GM19238 (cell line): ENCODE measurements around the gene ADAMTS5.

ENCODE experiments used
- DNase-seq: peaks from one replicate; pipeline ENCODE4 v3.0.0; 2011; ENCODE audit warnings: low spot score; ENCODE audit not compliant: insufficient read length

ADAMTS5 gene

GRCh38 chr21:26967062-26967913, at the start of gene ADAMTS5:
Gene ADAMTS5 (minus strand): TSS chr21:26967088. CDS start chr21:26966391, 697 bp downstream.
- no peak for DNase-seq

GRCh38 chr21:27001526-27001925, 34.6 kb upstream of the ADAMTS5 start:
- no peak for DNase-seq

- no peak for DNase-seq
Measured at GRCh38 chr21:26983576-26983975, 16.7 kb upstream of the ADAMTS5 start.

- DNase-seq: no peak
Measured at GRCh38 chr21:26982767-26983166, 15.9 kb upstream of the ADAMTS5 start.

GRCh38 chr21:26977746-26978145, 10.9 kb upstream of the ADAMTS5 start:
- no peak for DNase-seq

- no peak for DNase-seq
Measured at GRCh38 chr21:26973226-26973625, 6.3 kb upstream of the ADAMTS5 start.

- no peak for DNase-seq
Measured at GRCh38 chr21:26972192-26972591, 5.3 kb upstream of the ADAMTS5 start.

- no peak for DNase-seq
Measured at GRCh38 chr21:26969971-26970725, 3.3 kb upstream of the ADAMTS5 start.

DNA sequence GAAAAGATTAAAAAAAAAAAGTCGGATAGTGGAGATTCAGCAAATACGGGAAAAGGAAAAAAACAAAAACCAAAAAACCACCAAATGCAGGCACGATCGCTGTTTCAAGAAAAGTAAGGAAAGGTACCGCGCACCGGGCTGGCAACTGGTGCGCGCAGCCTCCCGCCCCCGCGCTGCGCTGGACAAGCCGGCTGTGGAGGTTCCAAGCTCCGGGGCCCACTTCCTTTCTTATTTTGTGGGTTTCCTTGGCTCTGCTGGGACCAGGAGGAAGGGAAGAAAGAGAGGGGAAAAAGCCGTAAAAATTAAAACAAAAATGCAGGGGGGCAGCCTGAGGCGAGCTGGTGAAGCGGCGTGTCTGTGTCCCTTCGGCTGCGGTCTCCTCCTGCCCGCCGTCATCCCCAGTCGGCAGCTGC, 233 bp downstream of the ADAMTS5 start:
- DNase-seq: no peak

DNA sequence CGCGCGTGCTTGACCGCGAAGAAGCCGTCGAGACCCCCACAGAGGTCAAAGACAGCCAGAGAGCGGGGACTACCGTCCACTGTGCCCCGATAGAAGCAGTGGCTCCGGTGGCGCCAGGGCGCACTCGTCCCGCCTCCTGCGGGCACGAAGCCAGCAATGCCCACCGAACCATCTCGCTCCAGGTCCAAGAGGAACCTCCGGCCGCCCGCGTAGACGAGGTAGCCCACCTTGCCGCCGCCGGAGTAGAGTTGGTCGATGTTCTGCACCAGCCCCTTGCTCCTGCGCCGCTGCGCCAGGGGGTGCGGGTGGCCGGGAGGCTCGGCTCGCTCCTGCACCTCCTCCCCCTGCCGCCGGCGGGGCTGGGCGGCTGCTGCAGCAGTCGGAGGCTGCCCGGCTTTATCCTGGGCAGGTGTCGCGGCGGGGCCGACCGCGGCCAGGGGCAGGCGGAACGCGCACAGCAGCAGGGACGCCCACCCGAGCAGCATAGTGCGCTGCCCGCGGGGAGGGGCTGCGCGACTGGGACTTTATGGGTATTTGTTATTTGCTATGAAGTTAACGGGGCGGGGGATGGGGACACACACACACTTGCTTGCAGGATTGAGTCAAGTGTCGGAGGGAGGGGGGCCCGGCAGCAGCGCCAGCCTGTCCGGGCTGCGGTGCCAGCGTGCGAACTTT, 844 bp downstream of the ADAMTS5 start:
- DNase-seq: no peak

DNA sequence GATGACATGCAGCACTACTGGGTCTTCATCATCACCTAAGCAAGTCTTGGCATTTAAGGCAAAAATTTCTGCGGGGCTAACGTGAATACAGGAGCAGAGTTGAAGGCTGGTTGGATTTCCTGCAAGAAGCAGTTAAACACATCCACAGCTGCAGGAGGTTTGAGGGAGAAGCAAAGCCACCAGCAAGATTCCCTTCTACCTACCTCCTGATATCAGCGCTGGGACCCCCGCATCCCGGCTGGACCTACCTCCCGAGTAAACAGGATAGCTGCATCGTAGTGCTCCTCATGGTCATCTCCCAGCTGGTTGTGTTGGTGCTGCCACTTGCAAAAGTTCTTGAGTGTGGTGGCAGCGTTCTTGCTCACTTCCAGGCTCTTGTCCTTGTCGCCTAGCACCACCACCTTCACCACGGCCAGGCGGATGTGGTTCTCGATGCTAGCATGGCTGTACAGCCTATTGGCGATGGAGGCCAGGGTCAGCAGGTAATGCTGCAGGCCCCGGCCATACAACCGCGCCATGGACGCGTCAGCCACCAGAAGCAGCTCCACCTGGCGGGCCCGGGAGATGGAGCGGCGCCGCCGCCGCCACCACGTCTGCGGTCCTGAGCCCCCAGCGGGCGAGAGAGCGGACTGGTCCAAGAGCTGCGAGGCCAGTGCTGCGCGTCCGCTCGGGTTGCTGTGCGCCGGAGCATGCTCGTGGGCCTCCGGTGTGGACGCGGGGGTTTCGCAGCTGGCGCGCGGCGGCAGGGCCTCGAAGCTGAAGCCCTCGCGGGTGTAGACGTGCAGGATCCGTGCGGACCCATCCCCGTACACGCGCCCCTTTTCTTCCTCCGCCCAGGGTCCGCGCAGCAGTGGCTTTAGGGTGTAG, 1.6 kb downstream of the ADAMTS5 start:
- no peak for DNase-seq

GRCh38 chr21:26964170-26964778, 2.6 kb downstream of the ADAMTS5 start:
- no peak for DNase-seq

GRCh38 chr21:26962621-26963181, 4.2 kb downstream of the ADAMTS5 start:
- no peak for DNase-seq

DNA sequence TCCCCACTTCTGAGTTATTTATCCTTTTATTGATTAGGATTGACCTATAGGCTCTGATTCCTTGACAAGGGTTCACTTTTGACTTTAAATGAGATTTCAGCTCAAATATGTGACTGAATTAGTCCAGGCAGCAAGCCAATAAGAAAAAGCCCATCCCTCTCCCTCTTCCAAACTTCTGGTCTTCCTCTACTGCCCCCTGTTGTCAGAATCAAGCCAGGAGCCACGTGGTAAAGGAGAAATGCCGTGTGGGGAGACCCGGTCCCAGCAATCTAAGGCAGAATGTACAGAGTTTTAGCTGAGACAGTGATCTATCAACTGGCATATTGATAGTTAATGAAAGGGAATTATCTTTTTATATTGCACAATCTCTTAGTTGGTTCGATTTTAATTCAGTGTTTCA, 5.2 kb downstream of the ADAMTS5 start:
- DNase-seq: no peak

GRCh38 chr21:26958788-26959187, 8.1 kb downstream of the ADAMTS5 start:
- no peak for DNase-seq

GRCh38 chr21:26956813-26957212, 10.1 kb downstream of the ADAMTS5 start:
- DNase-seq: no peak

DNA sequence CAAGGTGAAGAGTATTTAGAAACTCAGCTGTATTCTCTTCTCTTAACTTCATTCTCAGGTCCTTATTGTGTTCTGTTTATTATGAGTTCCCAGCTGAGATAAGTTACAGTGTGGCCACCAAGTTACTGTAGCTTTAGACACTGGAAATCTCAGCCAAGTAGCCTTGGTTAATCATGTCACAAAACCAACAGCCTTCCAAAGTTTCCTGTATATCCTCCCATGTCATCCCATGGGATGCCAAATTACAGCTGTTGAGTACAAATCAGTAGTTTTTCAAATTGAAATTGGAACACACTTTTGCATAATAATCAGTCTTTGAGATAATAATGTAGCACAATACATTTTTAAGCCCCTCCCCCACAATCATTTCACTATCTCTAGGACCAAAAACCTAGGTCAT, 10.7 kb downstream of the ADAMTS5 start:
- no peak for DNase-seq

DNA sequence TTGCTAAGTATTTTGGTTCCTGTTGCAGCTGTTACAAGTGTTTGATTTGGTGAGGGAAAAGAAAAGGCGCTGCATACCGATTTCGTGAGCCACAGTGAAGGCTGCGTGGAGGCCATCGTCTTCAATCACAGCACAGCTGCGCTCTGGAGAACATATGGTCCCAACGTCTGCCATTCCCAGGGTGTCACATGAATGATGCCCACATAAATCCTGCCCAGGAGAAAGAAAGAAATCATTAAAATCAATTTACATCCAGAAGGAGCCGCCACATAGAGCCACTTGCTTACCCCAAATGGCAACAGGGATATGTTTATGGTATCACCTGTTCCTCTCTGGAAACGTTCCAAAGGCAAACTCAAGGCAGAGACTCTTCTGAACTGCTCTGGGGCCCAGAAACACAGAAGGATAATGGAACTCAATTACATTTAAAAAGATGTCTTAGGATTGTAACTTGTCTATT, 12.2 kb downstream of the ADAMTS5 start:
- DNase-seq: no peak

- no peak for DNase-seq
Measured at GRCh38 chr21:26952374-26953066, 14.4 kb downstream of the ADAMTS5 start.

DNA sequence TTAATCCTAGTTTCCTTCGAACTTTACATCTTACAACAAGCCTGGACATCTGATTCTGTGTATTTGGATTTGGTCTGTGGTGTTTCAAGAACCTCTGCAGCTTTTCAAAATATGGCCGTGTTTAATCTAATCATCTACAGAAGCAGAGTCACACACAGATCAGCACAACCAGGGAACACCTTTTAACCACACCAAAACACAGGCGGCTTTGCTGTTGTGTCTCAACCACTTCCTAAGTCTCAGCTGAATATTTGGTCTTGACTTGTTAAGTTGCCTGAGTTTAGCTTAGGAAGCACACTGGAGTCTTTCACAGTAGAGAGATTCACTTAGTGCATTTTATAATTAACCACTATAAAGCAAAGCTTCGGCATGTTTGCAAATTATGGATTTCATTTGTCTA, 17.1 kb downstream of the ADAMTS5 start:
- no peak for DNase-seq
